Inferior parietal cortex (tissue), 1 donor: ENCODE measurements around the gene PGLYRP3.

Source experiments
- DNase-seq: peaks from one replicate; pipeline ENCODE4 v3.0.0-alpha.2; 2016; ENCODE audit errors: extremely low spot score

PGLYRP3 gene, protein sequence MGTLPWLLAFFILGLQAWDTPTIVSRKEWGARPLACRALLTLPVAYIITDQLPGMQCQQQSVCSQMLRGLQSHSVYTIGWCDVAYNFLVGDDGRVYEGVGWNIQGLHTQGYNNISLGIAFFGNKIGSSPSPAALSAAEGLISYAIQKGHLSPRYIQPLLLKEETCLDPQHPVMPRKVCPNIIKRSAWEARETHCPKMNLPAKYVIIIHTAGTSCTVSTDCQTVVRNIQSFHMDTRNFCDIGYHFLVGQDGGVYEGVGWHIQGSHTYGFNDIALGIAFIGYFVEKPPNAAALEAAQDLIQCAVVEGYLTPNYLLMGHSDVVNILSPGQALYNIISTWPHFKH

GRCh38 chr1:153312570-153313186, at the start of gene PGLYRP3:
TSS of gene PGLYRP3 (minus strand) at chr1:153312952. CDS start at chr1:153310665, 2,287 bp downstream.
- DNase-seq = no peak

DNA sequence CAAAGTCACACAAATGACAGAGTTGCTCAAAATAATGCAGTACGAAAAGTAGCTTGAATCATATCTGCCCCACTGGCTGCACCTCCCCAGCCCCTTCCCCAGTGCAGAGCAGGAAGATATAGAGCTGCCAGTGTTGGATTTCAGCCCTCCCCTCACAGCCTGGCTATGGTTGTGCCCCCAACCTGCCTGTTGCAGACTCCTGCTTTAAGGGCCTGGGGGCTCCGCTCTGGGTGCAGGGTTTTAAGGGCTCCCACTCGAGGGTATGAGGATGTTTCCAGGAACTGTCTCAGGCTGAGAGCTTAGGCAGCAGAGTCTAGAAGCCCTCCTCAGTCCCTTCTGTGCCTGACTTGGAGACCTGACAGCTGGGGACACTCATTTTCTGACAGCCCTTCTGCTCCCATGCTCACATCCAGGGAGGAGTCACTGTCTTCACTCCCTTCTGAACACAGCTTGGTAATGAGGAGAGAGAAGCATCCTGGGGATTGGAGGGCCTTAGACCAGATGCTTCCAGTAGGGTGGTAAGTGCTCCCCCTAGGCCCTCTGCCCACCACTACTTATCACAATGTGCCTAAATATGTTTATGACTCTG, 49.5 kb upstream of the PGLYRP3 start:
- DNase-seq = no peak

GRCh38 chr1:153361480-153362109, 48.8 kb upstream of the PGLYRP3 start:
- no peak for DNase-seq

DNA sequence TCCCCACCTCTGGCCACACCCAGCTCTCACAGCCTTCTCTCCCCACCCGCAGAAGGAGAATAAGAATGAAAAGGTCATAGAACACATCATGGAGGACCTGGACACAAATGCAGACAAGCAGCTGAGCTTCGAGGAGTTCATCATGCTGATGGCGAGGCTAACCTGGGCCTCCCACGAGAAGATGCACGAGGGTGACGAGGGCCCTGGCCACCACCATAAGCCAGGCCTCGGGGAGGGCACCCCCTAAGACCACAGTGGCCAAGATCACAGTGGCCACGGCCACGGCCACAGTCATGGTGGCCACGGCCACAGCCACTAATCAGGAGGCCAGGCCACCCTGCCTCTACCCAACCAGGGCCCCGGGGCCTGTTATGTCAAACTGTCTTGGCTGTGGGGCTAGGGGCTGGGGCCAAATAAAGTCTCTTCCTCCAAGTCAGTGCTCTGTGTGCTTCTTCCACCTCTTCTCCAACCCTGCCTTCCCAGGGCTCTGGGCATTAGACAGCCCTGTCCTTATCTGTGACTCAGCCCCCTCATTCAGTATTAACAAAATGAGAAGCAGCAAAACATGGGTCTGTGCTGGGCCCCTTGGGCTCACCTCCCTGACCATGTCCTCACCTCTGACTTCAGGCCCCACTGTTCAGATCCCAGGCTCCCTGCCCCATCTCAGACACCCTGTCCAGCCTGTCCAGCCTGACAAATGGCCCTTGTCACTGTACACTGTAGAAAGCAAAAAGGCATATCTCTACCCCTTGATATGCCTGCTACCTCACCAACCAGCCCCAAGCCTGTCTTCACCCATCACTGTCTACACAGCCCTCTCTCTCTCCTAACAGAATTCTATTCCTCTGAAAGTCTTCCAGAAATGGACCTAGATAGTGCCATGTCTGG, 48.1 kb upstream of the PGLYRP3 start:
- DNase-seq = no peak

- DNase-seq = no peak
These were observed 47.4 kb upstream of the PGLYRP3 start for GRCh38 chr1:153360190-153360589.

DNA sequence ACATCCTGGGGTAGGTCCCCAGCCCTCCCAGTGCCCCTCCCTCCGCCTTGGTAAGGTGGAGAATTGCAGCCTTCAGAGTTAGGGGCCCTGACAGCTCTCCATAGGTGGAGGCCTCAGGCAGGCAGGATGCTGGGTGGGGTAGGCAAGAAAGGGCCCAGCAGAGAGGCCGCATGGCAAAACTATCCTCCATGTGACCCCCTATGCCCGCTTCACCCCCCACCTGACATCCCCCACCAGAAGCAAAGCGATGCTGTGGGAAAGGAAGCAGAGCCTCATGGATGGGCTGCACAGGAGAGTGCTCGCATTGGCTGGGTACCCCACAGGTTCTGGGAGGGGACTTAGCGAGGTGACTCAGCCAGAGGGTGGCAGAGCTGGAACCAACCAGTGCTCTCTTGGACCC, 46.5 kb upstream of the PGLYRP3 start:
- DNase-seq = no peak

GRCh38 chr1:153358691-153358975, 45.9 kb upstream of the PGLYRP3 start:
- DNase-seq = no peak

DNA sequence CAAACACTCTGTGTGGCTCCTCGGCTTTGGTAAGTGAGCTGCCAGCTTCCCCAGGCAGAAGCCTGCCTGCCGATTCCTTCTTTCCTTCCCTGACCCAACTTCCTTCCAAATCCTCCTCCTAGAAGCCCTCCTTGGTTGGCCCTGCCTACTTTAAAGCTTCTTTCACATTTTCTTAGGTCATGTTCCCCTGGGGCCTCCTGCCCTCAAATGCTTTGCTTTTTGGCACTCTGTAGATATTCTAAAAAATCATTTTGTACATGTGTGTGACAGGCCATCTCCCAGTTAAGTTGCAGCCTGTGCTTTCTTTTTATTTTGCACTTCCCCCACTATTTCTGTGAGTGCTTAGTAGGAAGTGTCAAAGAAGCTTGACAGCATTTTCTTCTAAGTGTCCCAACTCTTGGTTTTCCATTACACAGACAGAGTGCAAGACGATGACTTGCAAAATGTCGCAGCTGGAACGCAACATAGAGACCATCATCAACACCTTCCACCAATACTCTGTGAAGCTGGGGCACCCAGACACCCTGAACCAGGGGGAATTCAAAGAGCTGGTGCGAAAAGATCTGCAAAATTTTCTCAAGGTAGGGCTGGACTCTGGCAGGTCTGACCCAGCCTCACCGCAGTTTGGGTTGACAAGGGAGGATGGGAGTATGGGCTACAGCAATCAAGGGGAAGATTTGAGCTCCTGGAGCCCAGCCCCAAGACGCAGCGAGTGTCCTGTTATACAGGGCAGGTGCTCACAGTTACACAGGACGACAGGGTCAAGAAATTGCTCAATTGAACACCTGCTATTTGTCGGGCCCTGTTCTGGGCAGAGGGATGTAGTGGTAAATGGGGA, 45.3 kb upstream of the PGLYRP3 start, which contains the start of gene S100A9:
S100A9 (plus strand) TSS at position 2 of the 838 bp plus-strand sequence; CDS start at position 432, 430 bp downstream.
- DNase-seq = no peak

DNA sequence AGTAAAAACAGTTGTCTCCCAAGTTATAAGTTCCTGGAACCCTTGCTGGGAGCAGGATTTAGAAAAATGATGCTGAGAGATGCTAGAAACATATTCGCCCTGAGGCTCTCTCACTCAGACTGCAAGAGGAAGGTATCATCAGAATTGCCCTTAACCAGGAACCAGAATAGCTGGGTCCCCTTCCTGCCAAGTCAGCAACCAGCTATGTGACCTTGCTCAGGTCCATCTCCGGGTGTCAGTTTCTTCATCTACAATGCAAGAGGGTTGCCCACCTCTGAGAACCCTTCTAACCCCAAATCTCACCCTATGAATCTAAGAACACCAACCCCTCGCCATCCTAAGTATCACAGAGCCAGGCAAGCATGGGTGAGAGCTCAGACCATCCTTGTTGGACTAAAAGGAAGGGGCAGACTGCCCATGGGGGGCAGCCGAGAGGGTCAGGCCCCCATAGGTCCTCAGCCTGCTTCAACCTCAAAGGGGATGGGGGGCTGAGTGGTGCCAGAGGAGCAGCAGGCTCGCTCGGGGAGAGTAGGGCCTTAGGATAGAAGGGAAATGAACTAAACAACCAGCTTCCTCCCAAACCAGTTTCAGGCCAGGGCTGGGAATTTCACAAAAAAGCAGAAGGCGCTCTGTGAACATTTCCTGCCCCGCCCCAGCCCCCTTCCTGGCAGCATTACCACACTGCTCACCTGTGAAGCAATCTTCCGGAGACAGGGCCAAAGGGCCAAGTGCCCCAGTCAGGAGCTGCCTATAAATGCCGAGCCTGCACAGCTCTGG, 44.5 kb upstream of the PGLYRP3 start:
- DNase-seq = no peak

- DNase-seq = no peak
These were observed 43.8 kb upstream of the PGLYRP3 start for GRCh38 chr1:153356392-153357075.

DNA sequence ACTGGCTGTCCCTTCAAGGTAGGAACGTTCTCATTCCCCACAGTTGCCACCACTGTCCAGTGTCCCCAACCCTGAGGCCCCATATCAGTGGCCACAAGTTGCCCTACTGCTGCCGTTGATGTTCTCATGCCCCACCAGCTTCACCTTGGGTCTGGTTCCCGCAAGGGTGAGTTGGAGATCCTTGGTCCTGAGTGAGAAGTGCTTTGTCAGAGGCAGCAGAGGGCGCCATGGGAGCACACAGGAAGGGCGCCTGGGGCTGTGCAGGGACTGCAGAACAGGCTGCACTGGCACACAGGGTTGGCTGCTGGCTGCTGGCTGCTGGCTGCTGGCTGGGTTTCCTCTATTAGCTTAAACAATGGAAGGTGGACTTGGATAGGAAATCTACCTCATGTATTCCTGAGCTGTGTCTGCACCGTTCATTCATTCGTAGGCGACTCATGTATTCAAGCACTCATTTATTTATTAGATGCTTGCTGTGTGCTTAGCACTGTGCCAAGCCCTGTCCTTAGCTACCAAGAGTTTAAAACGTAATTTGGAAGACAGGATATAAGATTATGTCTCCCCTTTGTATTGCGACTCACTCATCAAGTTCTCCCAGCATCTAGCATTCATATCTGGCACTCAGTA, 42.8 kb upstream of the PGLYRP3 start:
- DNase-seq = no peak

DNA sequence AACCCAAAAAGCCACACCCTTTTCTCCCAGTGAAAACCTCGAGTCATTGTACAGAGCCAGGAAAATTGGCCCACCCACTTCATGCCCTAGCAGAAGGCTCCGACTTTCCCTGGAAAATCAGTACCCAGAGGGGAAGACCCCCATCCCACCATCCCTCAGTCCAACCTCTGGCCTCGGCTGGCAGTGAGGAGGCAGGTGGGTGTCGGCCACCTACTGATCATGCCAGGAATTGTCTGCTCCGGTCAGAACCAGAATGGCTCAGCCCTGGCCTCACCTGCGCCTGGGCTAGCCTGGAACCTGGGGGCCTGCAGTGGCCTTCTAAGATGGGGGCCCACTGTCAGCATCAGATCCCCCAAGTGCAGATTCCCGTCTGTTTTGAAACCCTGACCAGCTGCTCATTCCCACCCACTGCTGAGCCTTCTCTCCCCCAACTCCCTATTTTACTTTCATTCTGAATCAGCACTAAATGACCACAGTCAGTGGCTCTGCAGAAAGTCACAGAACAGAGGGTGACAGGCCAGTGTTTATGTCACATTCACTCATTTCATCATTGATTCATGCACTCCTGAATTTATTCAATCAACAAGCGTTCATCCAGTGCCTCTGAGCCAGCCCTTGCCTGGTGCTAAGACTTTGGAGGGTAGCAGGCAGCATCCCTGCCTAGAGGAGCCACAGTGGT, 41.9 kb upstream of the PGLYRP3 start:
- DNase-seq = no peak

- DNase-seq = no peak
These were observed 40.6 kb upstream of the PGLYRP3 start for GRCh38 chr1:153353226-153353947.

GRCh38 chr1:153352523-153352922, 39.8 kb upstream of the PGLYRP3 start:
- DNase-seq = peak; percentile 79

GRCh38 chr1:153350321-153350957, 37.7 kb upstream of the PGLYRP3 start:
- no peak for DNase-seq

- no peak for DNase-seq
These were observed 36.9 kb upstream of the PGLYRP3 start for GRCh38 chr1:153349363-153350320.
